MM.1S (cell line): ENCODE data around the gene UBE2J2.

Source experiments
- DNase-seq: peaks from one replicate; pipeline ENCODE4 v3.0.0-alpha.2; 2015
- H2AFZ ChIP-seq: fragments of 300-600 bp; sonication (generic); 2 replicates; pipeline ENCODE4 v1.6.0; 2016; ENCODE audit warnings: antibody characterized with exemption, low read length
- H3F3A ChIP-seq: fragments of 300-600 bp; sonication (generic); 2 replicates; pipeline ENCODE4 v1.6.1; 2016; ENCODE audit warnings: mild to moderate bottlenecking, antibody characterized with exemption, low read length, moderate library complexity, mixed read lengths; ENCODE audit not compliant: insufficient read depth
- H3K27ac ChIP-seq: fragments of 300-600 bp; sonication (generic); 2 replicates; pipeline ENCODE4 v1.5.1; 2016; ENCODE audit warnings: mild to moderate bottlenecking, low read length
- H3K27me3 ChIP-seq: fragments of 300-600 bp; sonication (generic); replicated peaks from 2 replicates; pipeline ENCODE4 v1.6.0; 2016; ENCODE audit warnings: low read length; ENCODE audit not compliant: insufficient read depth
- H3K36me3 ChIP-seq: fragments of 300-600 bp; sonication (generic); replicated peaks from 2 replicates; pipeline ENCODE4 v1.6.1; 2016; ENCODE audit warnings: mild to moderate bottlenecking, low read length, mixed read lengths; ENCODE audit not compliant: insufficient read depth
- H3K4me1 ChIP-seq: fragments of 300-600 bp; sonication (generic); 2 replicates; pipeline ENCODE4 v1.6.1; 2016; ENCODE audit warnings: low read length, mixed read lengths
- H3K4me2 ChIP-seq: fragments of 300-600 bp; sonication (generic); 2 replicates; pipeline ENCODE4 v1.6.0; 2016; ENCODE audit warnings: low read depth, low read length
- H3K4me3 ChIP-seq: fragments of 300-600 bp; sonication (generic); 2 replicates; pipeline ENCODE4 v1.5.1; 2016; ENCODE audit warnings: low read length, mixed read lengths
- H3K79me2 ChIP-seq: fragments of 300-600 bp; sonication (generic); 2 replicates; pipeline ENCODE4 v1.6.1; 2016; ENCODE audit warnings: mixed run types, low read length, mixed read lengths
- H3K9ac ChIP-seq: fragments of 300-600 bp; sonication (generic); 2 replicates; pipeline ENCODE4 v1.6.1; 2016; ENCODE audit warnings: low read length, mixed read lengths
- H3K9me2 ChIP-seq: fragments of 300-600 bp; sonication (generic); replicated peaks from 2 replicates; pipeline ENCODE4 v1.6.1; 2016; ENCODE audit warnings: mild to moderate bottlenecking, low read length, mixed read lengths; ENCODE audit not compliant: insufficient read depth
- H3K9me3 ChIP-seq: fragments of 300-600 bp; sonication (generic); replicated peaks from 2 replicates; pipeline ENCODE4 v1.6.1; 2016; ENCODE audit warnings: mild to moderate bottlenecking, low read length, mixed read lengths; ENCODE audit not compliant: insufficient read depth
- H4K20me1 ChIP-seq: fragments of 300-600 bp; sonication (generic); 2 replicates; pipeline ENCODE4 v1.6.1; 2016; ENCODE audit warnings: mild to moderate bottlenecking, low read length, moderate library complexity, mixed read lengths; ENCODE audit not compliant: insufficient read depth
- CTCF ChIP-seq: fragments of 300-600 bp; sonication (generic); IDR thresholded peaks from 2 replicates; pipeline ENCODE4 v1.5.1; 2016; ENCODE audit warnings: antibody characterized with exemption, low read length, mixed read lengths
- EZH2 ChIP-seq: fragments of 300-600 bp; sonication (generic); optimal IDR thresholded peaks from 2 replicates; pipeline ENCODE3; 2017; ENCODE audit warnings: low read depth, mild to moderate bottlenecking, antibody characterized with exemption, low read length, mixed read lengths
- EZH2phosphoT487 ChIP-seq: fragments of 300-600 bp; sonication (generic); IDR thresholded peaks from 2 replicates; pipeline ENCODE4 v1.6.1; 2018; ENCODE audit warnings: antibody characterized with exemption, low read length

UBE2J2 gene

GRCh38 chr1:1307923-1308755 lies 34.5 kb upstream of the UBE2J2 start, which contains the start of the genes ACAP3 and PUSL1:
ACAP3 (minus strand) TSS chr1:1307930; CDS start chr1:1307815, 115 bp downstream.
PUSL1 (plus strand) TSS chr1:1308597; CDS start chr1:1308644, 47 bp downstream.
- peak within 1 kb of the TSS; percentile 94 for H3K9ac ChIP-seq
- no peaks in the 10 kb centered on the region for H3K36me3 ChIP-seq
- peaks cover 10% of the 10 kb centered on the region for H3K4me1 ChIP-seq
- H3K9me2 ChIP-seq = no peaks in the 10 kb centered on the region
- TF ChIP-seq EZH2 (no peak), EZH2phosphoT487 (no peak), CTCF (no peak)
- no peaks in the 10 kb centered on the region for H3K9me3 ChIP-seq
- peak within 1 kb of the TSS; percentile 98 for H3K4me2 ChIP-seq
- H3K27me3 ChIP-seq = no peaks in the 10 kb centered on the region
- no peaks in the 10 kb centered on the region for H4K20me1 ChIP-seq
- peak; percentile 94 for DNase-seq
- H3K4me3 ChIP-seq = peak within 1 kb of the TSS; percentile 97
- H2AFZ ChIP-seq = peak within 1 kb of the TSS; percentile 98
- peaks cover 49% of the 10 kb centered on the region for H3K79me2 ChIP-seq
- peaks cover 3% of the 10 kb centered on the region; the same call in 1 of the 2 replicates for H3F3A ChIP-seq
- peak within 1 kb of the TSS; percentile 92 for H3K27ac ChIP-seq

DNA sequence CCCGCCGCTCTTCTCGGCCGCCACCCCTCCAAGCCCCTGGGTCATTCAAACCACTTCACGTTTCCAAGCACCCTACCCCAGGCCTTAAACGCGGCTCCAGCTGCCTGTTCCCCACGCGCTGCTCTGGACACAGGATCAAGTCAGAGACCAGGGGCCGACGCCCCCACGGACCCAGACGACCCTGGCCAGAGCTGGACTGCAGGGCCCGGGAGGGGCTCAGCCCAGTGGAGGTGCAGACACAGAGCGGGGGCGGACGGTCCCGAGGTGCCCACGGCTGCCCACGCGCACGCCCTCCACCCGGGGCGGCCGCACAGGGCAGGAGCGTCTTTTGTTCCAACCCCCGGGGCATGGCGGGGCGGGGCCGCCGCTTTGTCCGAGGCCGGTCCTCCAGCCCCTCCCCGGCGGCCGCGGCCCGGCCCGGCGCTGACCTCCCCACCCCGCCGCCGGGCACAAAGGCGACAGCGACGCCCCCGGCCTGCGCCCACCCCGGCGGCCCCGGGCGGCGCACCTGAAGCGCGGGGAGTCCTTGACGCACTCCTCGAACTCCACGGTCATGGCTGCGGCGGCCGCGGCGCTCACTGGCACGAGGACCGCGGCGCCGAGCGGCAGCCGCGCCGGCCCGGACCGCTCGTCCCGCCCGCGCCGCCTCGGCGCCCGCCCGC lies 33.7 kb upstream of the UBE2J2 start:
- DNase-seq = peak; percentile 19
- peak overlapping the region; percentile 66; the same call in 1 of the 2 replicates for H3K9ac ChIP-seq
- H4K20me1 ChIP-seq = no peaks in the 10 kb centered on the region
- no peaks in the 10 kb centered on the region for H3K9me3 ChIP-seq
- no peaks in the 10 kb centered on the region for H3K9me2 ChIP-seq
- peak overlapping the region; percentile 87 for H3K4me3 ChIP-seq
- no peak overlapping the region for H3K27ac ChIP-seq
- peak overlapping the region; percentile 45 for H2AFZ ChIP-seq
- peaks cover 10% of the 10 kb centered on the region for H3K4me1 ChIP-seq
- H3K27me3 ChIP-seq = no peaks in the 10 kb centered on the region
- no peak for TF ChIP-seq EZH2
- no peak for TF ChIP-seq EZH2phosphoT487
- TF ChIP-seq CTCF = no peak
- H3K4me2 ChIP-seq = peak overlapping the region; percentile 98
- peaks cover 3% of the 10 kb centered on the region; the same call in 1 of the 2 replicates for H3F3A ChIP-seq
- peaks cover 44% of the 10 kb centered on the region for H3K79me2 ChIP-seq
- H3K36me3 ChIP-seq = no peaks in the 10 kb centered on the region

- no peak for DNase-seq
- Histone ChIP-seq H3K9me3 (no peaks in the 10 kb centered on the region), H3K79me2 (peaks cover 44% of the 10 kb centered on the region), H3K27me3 (no peaks in the 10 kb centered on the region), H2AFZ (peak overlapping the region; percentile 45), H4K20me1 (no peaks in the 10 kb centered on the region), H3K36me3 (no peaks in the 10 kb centered on the region), H3K4me3 (peak overlapping the region; percentile 87), H3K4me2 (peak overlapping the region; percentile 98), H3F3A (peaks cover 3% of the 10 kb centered on the region; the same call in 1 of the 2 replicates), H3K9ac (peak overlapping the region; percentile 66; the same call in 1 of the 2 replicates), H3K9me2 (no peaks in the 10 kb centered on the region), H3K4me1 (peaks cover 10% of the 10 kb centered on the region), H3K27ac (no peak overlapping the region)
- no peak for TF ChIP-seq EZH2phosphoT487
- TF ChIP-seq CTCF = no peak
- TF ChIP-seq EZH2 = no peak
These were observed 33.1 kb upstream of the UBE2J2 start for GRCh38 chr1:1306661-1307260.
